ENCODE data around the gene CDCP1. TPM values are rescaled to one million over a fixed set of nuclear protein-coding genes. Genes with fewer than 3 reads are reported as not detected.

Gene CDCP1
- total and polyA plus RNA-seq, 10 donors = 0.15 to 3.6 (median 2.1) TPM

DNA sequence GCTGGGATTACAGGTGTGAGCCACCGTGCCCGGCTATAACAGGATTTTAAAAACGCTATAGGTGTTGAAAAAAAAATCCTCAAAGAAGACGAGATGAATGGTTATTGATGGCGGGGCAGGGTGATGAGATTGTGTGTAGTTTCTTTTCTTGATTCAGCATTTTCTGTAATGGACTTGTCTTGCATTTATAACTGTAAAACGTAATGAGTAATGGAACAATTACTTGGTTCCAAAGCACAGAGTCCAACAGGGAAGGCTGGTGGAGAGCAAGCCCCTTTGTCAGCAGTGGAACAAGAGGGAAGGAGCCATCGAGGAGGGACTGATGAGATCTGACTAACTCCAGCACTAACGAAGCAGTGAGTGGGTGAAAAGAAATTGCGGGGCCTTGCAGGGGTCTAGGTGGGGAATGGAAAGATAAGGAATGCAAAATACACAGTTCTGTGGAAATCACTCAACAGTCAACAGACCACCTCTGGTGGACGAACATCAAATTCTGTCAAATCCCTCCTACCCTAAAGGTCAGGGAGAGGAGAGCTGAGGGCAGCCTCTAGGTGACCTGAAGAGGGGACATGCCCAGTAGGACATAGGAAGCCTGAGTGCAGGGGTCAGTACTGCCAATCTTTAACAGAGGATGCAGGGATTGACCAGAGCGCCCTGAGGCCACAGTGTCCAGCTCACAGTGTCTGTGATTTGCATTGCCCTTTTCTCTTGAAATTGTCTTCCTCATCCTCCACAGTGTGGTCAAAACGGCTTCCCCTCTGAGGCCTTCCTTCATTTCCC, 23.1 kb upstream of the CDCP1 start:
- H3K36me3 ChIP-seq = no peaks in the 10 kb centered on the region
- no peak for TF ChIP-seq POLR2AphosphoS5 (IDR thresholded peaks at IDR 0.05)
- TF ChIP-seq, protein P1, sequence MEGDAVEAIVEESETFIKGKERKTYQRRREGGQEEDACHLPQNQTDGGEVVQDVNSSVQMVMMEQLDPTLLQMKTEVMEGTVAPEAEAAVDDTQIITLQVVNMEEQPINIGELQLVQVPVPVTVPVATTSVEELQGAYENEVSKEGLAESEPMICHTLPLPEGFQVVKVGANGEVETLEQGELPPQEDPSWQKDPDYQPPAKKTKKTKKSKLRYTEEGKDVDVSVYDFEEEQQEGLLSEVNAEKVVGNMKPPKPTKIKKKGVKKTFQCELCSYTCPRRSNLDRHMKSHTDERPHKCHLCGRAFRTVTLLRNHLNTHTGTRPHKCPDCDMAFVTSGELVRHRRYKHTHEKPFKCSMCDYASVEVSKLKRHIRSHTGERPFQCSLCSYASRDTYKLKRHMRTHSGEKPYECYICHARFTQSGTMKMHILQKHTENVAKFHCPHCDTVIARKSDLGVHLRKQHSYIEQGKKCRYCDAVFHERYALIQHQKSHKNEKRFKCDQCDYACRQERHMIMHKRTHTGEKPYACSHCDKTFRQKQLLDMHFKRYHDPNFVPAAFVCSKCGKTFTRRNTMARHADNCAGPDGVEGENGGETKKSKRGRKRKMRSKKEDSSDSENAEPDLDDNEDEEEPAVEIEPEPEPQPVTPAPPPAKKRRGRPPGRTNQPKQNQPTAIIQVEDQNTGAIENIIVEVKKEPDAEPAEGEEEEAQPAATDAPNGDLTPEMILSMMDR (IDR thresholded peaks at IDR 0.05 in 8 of 11, conservative IDR thresholded peaks at IDR 0.05 in 3 of 11) = no peak
- TF ChIP-seq POLR2A (IDR thresholded peaks at IDR 0.05) = no peak
- 85 to 90% (median 87%) methylated on average over 12 of the region's 12 CpGs for WGBS, 5 donors

DNA sequence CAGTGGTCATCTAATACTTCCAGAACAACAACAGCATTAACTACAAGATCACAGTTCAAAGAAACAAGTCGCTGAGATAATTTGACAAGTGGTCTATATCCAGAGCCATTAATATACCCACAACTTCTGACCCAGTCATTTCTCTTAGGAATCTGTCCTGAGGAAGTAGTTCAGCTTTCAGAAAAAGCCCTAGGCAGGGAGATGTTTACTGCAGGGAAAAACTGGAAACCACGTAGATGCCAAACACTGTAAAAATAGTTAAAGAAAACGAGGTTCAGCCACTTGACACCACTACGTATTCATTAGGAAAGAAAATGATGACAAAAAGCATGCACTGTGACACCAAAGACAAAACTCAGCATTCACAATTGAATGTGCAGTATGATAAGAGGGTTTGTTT, 22.3 kb upstream of the CDCP1 start:
- no peak overlapping the region for H3K4me3 ChIP-seq
- H3K9me3 ChIP-seq = no peaks in the 10 kb centered on the region
- H3K4me1 ChIP-seq = peaks cover 9 to 23% (median 10%) of the 10 kb centered on the region in 6 donors
- peaks cover 0 to 7% (median 0%) of the 10 kb centered on the region in 7 donors for H3K27me3 ChIP-seq (replicated peaks in 1 of 7)
- no peaks in the 10 kb centered on the region for H3K36me3 ChIP-seq
- DNase-seq = no peak
- H3K27ac ChIP-seq = no peak overlapping the region
- TF ChIP-seq, protein P1 (IDR thresholded peaks at IDR 0.05 in 8 of 11, conservative IDR thresholded peaks at IDR 0.05 in 3 of 11) = no peak
- TF ChIP-seq POLR2AphosphoS5 (IDR thresholded peaks at IDR 0.05) (no peak), POLR2A (IDR thresholded peaks at IDR 0.05) (no peak)
- intact Hi-C loops (cut with DNase I; ENCODE audit: low total_unique reads) = no loop called here
- 70 to 76% (median 73%) methylated on average over 4 of the region's 4 CpGs for WGBS, 5 donors

More for the DNA sequence above, 23.1 kb upstream of the CDCP1 start:
- Histone ChIP-seq H3K27ac (no peak overlapping the region), H3K4me1 (peaks cover 9 to 17% (median 10%) of the 10 kb centered on the region in 6 donors), H3K4me3 (no peak overlapping the region), H3K27me3 (replicated peaks in 1 of 7) (peaks cover 0 to 7% (median 0%) of the 10 kb centered on the region in 7 donors), H3K9me3 (no peaks in the 10 kb centered on the region)
- intact Hi-C loops (cut with DNase I; ENCODE audit: low total_unique reads) = no loop called here
- no peak for DNase-seq

DNA sequence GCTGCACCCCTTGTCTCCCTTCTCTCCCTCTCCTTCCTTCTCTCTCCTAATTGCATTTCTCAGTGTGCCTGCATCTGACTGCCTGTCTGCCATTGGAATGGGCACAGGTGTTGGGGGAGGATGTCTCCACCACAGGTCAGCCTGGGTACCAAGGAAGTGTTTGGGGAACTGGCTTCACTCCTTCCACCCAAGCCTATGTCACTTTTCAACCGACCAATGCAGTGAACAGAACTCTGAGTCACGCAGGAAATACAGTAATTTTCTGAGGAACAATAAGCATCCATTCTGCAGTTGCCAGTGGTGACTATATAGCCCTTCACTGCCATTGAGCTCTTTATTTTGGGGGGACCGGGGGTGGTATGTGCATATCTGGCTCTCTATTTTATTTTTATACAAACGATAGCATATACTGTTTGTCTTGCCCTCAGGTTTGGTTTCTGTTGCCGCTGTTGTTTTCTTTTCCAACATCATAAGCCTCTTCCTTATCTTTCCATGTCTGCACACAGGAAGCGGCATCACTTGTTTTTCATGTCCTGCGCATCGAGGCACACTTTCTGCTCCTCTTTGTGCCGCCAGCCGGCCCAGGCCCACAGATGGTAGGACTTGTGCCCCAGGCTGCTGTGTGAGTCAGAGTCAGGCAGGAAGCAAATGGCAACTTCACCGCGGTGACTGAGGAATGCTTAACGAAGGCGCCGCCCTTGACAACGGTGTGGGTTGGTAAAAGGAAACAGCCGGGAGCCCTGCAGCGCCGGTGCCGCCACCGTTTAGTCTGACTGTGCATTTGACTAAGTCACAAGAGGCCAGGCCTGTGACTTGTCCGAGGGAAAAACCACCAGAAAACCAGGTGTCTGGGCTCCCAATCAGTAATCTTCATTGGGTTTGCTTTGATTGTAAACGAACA, 21.1 kb upstream of the CDCP1 start:
- TF ChIP-seq POLR2AphosphoS5 (IDR thresholded peaks at IDR 0.05) = peak; percentile 15 to 52 (median 50)
- TF ChIP-seq POLR2A (IDR thresholded peaks at IDR 0.05) = no peak
- TF ChIP-seq, protein P1 (IDR thresholded peaks at IDR 0.05 in 8 of 11, conservative IDR thresholded peaks at IDR 0.05 in 3 of 11) = no peak
- peak overlapping the region in 3 of 8 donors; percentile 15 to 30 (median 27) for H3K27ac ChIP-seq
- H3K9me3 ChIP-seq = no peaks in the 10 kb centered on the region
- 15 to 26% (median 18%) methylated on average over 23 of the region's 23 CpGs for WGBS, 5 donors
- H3K4me1 ChIP-seq = peaks cover 9 to 23% (median 10%) of the 10 kb centered on the region in 6 donors
- H3K36me3 ChIP-seq = no peaks in the 10 kb centered on the region
- H3K27me3 ChIP-seq (replicated peaks in 1 of 7) = peaks cover 0 to 7% (median 0%) of the 10 kb centered on the region in 7 donors
- peak; percentile 89 for DNase-seq
- intact Hi-C loops (cut with DNase I; ENCODE audit: low total_unique reads) = no loop called here
- peak overlapping the region in 1 of 8 donors; percentile 31 for H3K4me3 ChIP-seq

Measured in spleen (tissue), 11 donors.